ENCODE measurements around the gene METTL27.

GRCh38 chr7:73851410-73852338, 9.4 kb upstream of the METTL27 start:
- TF ChIP-seq CTCF (conservative IDR thresholded peaks at IDR 0.05 in 1 of 2, IDR thresholded peaks at IDR 0.05 in 1 of 2; ENCODE audit: low read depth in 1 of 2, low read length in 2 of 2) (no peak), EZH2 (IDR thresholded peaks at IDR 0.05; ENCODE audit: low read length, missing control alignments) (no peak)
